GM12873 (cell line): ENCODE results near the gene LAMB2.

ENCODE experiments used
- CTCF ChIP-seq: IDR thresholded peaks from 2 replicates; pipeline ENCODE4 v1.5.1; 2012; ENCODE audit warnings: low read depth, mild to moderate bottlenecking, moderate library complexity, low read length, control low read depth; ENCODE audit not compliant: insufficient read depth; ENCODE audit errors: missing control alignments

LAMB2 gene

GRCh38 chr3:49104052-49104426, 28.8 kb downstream of the LAMB2 start:
- no peak for TF ChIP-seq CTCF

- TF ChIP-seq CTCF = no peak
These were observed 32.7 kb downstream of the LAMB2 start for GRCh38 chr3:49100046-49100615.

GRCh38 chr3:49098910-49099630, 33.8 kb downstream of the LAMB2 start:
- TF ChIP-seq CTCF = no peak

- no peak for TF ChIP-seq CTCF
These were observed 34.4 kb downstream of the LAMB2 start for GRCh38 chr3:49098429-49098828.

- TF ChIP-seq CTCF = peak; percentile 78
These were observed 38.7 kb downstream of the LAMB2 start, which contains the start of gene QRICH1 for GRCh38 chr3:49093853-49094767. TSS of gene QRICH1 (minus strand) at chr3:49094071. CDS start at chr3:49077017, 17,054 bp downstream.

GRCh38 chr3:49092938-49093852, 39.7 kb downstream of the LAMB2 start:
- no peak for TF ChIP-seq CTCF
